Measurements from ENCODE around the gene OTOA.

GRCh38 chr16:21683184-21683583 lies 19.4 kb downstream of the OTOA start:
- TF ChIP-seq POLR2AphosphoS5 (IDR thresholded peaks at IDR 0.05; ENCODE audit: insufficient read depth in 1 of 2, low read depth in 1 of 2) = no peak
- TF ChIP-seq CTCF (IDR thresholded peaks at IDR 0.05) = no peak

Measured in vagina (tissue), 2 donors.